PC-3 (cell line): Measurements from ENCODE around the gene GPR32.
"Not testable (repeated sequence)": the region's sequence is repeated elsewhere in the genome, so short reads cannot be mapped to it uniquely, and the experiment has no call there.

Experiments
- EZH2 ChIP-seq: fragments of 300-600 bp; sonication (generic); IDR thresholded peaks from one replicate; pipeline ENCODE4 v1.6.1; 2017; ENCODE audit warnings: antibody characterized with exemption, mild to moderate bottlenecking, low read length; ENCODE audit not compliant: unreplicated experiment
- TF ChIP-seq, protein P1 (sequence below): fragments of 300-600 bp; sonication (generic); conservative IDR thresholded peaks from 2 replicates; pipeline ENCODE4 v1.5.1; 2017; ENCODE audit warnings: antibody characterized with exemption, low read depth, mild to moderate bottlenecking, low read length

DNA sequence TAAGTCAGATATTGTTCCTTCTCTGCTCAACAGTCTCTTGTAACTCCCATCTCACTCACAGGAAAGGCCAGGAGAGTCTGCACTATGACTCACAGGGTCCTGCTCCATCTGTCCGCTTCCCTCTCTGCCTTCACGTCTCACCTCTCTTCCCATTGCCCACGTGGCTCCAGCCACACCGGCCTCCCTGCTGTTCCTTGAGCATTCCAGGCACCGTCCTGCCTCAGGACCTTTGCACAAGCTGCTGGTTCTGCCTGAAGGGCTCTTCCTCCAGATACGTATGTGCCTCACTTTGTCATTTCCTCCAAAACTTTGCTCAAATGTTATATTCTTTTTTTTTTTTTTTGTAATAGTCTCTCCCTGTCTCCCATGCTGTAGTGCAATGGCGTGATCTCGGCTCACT lies 14.0 kb upstream of the GPR32 start:
- TF ChIP-seq, protein P1, sequence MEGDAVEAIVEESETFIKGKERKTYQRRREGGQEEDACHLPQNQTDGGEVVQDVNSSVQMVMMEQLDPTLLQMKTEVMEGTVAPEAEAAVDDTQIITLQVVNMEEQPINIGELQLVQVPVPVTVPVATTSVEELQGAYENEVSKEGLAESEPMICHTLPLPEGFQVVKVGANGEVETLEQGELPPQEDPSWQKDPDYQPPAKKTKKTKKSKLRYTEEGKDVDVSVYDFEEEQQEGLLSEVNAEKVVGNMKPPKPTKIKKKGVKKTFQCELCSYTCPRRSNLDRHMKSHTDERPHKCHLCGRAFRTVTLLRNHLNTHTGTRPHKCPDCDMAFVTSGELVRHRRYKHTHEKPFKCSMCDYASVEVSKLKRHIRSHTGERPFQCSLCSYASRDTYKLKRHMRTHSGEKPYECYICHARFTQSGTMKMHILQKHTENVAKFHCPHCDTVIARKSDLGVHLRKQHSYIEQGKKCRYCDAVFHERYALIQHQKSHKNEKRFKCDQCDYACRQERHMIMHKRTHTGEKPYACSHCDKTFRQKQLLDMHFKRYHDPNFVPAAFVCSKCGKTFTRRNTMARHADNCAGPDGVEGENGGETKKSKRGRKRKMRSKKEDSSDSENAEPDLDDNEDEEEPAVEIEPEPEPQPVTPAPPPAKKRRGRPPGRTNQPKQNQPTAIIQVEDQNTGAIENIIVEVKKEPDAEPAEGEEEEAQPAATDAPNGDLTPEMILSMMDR = not testable (repeated sequence)
- not testable (repeated sequence) for TF ChIP-seq EZH2
